Lower leg skin (tissue), 3 donors: ENCODE data around the gene RFC4.

Experiments
- CTCF ChIP-seq, 3 donors: fragments of 450-650 bp; IDR thresholded peaks; one replicate each; pipeline ENCODE4 v1.5.1; 2016; ENCODE audit warnings: antibody characterized with exemption in 3 of 3, mild to moderate bottlenecking in 3 of 3, moderate library complexity in 2 of 3
- POLR2A ChIP-seq, 2 donors: fragments of 450-650 bp; IDR thresholded peaks; one replicate each; pipeline ENCODE4 v1.6.1; 2016 to 2017; ENCODE audit warnings: antibody characterized with exemption in 2 of 2, mild to moderate bottlenecking in 1 of 2, moderate library complexity in 1 of 2

DNA sequence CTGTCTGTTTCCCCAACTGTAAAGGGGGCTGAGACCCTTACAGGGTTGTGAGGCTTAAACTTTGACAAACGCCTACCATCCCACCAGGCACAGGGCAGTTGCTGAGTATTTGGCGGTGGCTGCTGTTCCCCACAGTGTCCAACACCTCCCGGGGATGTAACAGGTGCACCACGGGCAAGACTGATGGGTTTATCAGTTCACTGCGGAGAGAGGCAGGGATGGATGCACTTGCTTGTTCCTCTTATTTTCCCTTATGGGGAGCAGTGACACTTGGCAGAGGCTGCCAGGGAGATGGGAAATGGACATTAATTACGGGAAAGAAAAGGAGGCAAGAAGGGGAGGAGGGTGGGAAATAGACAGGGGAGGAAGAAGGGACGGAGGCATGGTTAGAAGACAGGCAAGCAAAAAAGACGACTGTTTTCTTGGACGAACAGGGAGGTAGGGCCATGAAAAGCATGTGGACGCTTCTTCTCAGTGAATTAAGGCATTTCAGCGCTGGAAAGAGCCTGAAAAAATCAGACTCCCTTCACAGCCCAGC, 19.7 kb upstream of the RFC4 start:
- TF ChIP-seq CTCF (IDR thresholded peaks at IDR 0.05) (no peak), POLR2A (IDR thresholded peaks at IDR 0.05) (no peak)
